ENCODE measurements around the gene MYBBP1A. TPM values are rescaled to one million over a fixed set of nuclear protein-coding genes. Genes with fewer than 3 reads are reported as not detected.

The MYBBP1A gene
- total RNA-seq, 1 donor from 2014 or later = 108 TPM

DNA sequence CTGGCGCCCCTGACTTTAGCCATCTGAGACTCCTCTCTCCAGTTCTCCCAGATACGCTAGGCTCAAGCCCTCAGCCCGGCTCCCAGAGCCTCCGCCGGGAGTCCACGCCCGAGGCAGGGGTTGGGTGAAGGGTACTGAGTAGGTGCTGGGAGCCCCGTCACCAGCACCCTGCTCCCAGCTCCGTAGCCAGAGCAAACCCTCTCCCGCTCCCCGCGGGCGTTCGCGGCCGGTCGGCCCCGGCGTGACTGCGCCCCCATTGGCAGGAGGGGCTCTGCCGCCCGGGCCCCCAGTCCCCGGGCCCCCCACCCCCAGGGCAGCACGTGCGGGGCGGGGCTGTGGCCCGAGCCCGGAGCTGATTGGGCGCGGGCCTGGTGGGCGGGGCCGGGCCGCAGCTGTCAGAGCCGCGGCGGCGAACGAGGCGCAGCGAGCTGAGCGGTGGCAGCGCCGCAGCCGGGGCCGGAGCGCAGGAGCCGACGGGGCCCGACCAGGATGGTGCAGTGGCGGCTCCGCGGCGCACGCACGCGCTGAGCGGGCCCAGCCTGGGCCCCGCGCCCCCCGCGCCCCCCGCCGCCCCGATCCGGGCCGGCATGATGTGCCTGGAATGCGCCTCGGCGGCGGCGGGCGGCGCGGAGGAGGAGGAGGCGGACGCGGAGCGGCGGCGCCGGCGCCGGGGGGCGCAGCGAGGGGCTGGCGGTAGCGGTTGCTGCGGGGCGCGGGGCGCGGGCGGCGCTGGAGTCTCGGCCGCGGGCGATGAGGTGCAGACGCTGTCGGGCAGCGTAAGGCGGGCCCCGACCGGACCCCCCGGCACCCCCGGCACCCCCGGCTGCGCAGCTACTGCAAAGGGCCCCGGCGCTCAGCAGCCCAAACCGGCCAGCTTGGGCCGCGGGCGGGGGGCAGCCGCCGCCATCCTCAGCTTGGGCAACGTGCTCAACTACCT is 56.5 kb downstream of the MYBBP1A start, which contains the start of gene SPNS2:
TSS of gene SPNS2 (plus strand) at position 421 of the 937 bp plus-strand sequence. CDS start at position 588, 167 bp downstream.
- POLR2A ChIA-PET = interaction anchor here (0.5 to 1.5 kb wide), 3 partner anchors 36 to 408 kb away, joined by 5 to 6 read pairs (median 5); partner anchors contain the start of genes CYB5D2 and ZZEF1
- ATAC-seq (ENCODE audit: low read depth) (peak; percentile 78), DNase-seq (peak; percentile 65)
- Mint-ChIP-seq H3K27ac (no peak within 1 kb of the TSS), H3K36me3 (ENCODE audit: low read depth) (no peaks in the 10 kb centered on the region), H3K4me1 (peaks cover 32% of the 10 kb centered on the region), H3K9me3 (no peaks in the 10 kb centered on the region), H3K27me3 (peaks cover 33% of the 10 kb centered on the region), H3K4me3 (peak within 1 kb of the TSS; percentile 78)
- CTCF ChIA-PET = no interaction called here
- intact Hi-C loops (cut with micrococcal nuclease) = loop anchor here (2.0 kb wide), 1 partner anchor 78 kb away; no protein-coding TSS in a partner anchor
- TF ChIP-seq, protein P1, sequence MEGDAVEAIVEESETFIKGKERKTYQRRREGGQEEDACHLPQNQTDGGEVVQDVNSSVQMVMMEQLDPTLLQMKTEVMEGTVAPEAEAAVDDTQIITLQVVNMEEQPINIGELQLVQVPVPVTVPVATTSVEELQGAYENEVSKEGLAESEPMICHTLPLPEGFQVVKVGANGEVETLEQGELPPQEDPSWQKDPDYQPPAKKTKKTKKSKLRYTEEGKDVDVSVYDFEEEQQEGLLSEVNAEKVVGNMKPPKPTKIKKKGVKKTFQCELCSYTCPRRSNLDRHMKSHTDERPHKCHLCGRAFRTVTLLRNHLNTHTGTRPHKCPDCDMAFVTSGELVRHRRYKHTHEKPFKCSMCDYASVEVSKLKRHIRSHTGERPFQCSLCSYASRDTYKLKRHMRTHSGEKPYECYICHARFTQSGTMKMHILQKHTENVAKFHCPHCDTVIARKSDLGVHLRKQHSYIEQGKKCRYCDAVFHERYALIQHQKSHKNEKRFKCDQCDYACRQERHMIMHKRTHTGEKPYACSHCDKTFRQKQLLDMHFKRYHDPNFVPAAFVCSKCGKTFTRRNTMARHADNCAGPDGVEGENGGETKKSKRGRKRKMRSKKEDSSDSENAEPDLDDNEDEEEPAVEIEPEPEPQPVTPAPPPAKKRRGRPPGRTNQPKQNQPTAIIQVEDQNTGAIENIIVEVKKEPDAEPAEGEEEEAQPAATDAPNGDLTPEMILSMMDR (IDR thresholded peaks at IDR 0.05) = no peak

DNA sequence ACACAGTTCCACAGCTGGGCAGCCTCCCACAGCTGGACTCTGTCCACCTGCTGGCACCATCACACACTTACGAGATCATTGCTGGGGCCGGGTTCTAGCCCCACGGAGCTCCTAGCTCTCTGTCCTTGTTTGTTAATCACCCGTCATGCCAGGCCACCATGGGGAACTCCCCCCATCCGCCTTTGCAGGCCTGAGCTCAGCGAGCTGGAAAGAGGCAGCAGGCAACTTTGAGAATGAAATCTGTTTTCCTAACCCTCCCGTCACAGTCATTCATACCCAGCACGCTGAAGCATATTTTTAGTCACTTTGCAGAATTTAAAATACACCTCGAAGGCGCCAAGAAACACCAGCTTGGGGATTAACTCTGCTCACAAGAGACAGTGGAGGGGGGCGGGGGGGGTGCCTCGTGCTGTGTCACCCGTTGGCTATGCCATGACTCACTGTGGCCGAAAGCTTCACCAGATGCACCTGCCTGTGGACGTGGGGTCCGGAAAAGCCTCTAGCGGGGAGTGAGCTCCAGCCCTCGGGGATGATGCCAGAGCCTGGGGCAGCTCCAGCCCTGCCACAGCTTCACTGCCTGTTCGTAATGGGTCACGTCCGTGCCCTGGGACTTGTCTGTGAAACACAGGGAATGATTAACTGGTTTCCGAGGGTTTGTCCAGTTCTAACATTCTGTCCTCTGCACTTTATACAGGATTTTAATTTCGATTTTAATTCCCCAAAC is 57.9 kb downstream of the MYBBP1A start:
- TF ChIP-seq, protein P1 (IDR thresholded peaks at IDR 0.05) = no peak
- H3K27ac Mint-ChIP-seq = peak overlapping the region; percentile 63
- H3K36me3 Mint-ChIP-seq (ENCODE audit: low read depth) = no peaks in the 10 kb centered on the region
- H3K27me3 Mint-ChIP-seq = peaks cover 26% of the 10 kb centered on the region
- no peaks in the 10 kb centered on the region for H3K9me3 Mint-ChIP-seq
- ChIA-PET CTCF (no interaction called here), POLR2A (interaction anchor here (0.6 kb wide), 1 partner anchor 392 kb away, joined by 8 read pairs; no protein-coding TSS in a partner anchor)
- peak; percentile 27 for DNase-seq
- intact Hi-C loops (cut with micrococcal nuclease) = no loop called here
- peak overlapping the region; percentile 70 for H3K4me3 Mint-ChIP-seq
- peaks cover 44% of the 10 kb centered on the region for H3K4me1 Mint-ChIP-seq
- ATAC-seq (ENCODE audit: low read depth) = peak; percentile 53

DNA sequence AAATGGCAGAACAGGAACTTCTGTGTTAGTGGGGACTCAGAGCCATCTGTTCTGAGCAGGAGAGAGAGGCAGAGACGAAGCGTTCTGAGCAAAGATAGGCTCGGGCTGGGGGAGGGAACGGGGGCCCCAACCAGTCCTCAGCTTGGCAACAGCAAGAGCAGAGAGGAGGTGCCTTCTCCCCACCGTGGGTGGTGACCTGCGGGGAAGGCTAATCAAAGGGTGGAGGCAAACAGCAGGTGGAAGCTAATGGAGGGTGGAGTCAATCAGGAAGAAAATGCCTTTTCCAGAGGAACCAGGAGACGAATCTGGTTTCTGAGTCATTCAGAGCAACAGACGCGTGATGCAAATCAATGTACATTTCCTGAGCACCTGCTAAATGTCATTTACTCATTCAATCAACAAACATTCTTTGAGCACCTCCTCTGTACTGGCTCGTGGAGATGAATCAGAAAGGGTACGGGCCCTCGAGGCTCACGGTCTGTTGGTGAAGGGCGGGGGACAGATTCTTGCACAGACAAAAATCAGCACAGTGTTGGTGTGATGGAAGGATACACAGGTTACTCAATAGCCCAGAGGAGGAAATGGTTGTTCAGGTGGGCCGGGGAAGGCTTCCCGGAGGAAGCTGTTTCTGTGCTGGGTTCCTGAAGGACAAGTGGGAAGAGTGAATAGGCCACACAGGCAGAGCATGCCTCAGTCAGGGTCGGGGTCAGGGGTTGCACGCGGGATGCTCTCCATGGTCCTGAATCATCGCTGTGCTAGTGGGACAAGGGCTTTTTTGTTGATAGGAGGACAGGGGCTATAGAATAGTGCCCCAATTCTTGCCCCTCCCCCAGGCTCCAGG is 62.2 kb downstream of the MYBBP1A start:
- Mint-ChIP-seq H3K9me3 (no peaks in the 10 kb centered on the region), H3K4me3 (no peak overlapping the region), H3K27me3 (peaks cover 4% of the 10 kb centered on the region), H3K4me1 (peaks cover 30% of the 10 kb centered on the region), H3K27ac (no peak overlapping the region), H3K36me3 (ENCODE audit: low read depth) (no peaks in the 10 kb centered on the region)
- ChIA-PET CTCF (no interaction called here), POLR2A (interaction anchor here (0.5 kb wide), 1 partner anchor 32 kb away, joined by 6 read pairs; no protein-coding TSS in a partner anchor)
- DNase-seq = no peak
- intact Hi-C loops (cut with micrococcal nuclease) = no loop called here
- TF ChIP-seq, protein P1 (IDR thresholded peaks at IDR 0.05) = no peak
- ATAC-seq (ENCODE audit: low read depth) = peak; percentile 9

DNA sequence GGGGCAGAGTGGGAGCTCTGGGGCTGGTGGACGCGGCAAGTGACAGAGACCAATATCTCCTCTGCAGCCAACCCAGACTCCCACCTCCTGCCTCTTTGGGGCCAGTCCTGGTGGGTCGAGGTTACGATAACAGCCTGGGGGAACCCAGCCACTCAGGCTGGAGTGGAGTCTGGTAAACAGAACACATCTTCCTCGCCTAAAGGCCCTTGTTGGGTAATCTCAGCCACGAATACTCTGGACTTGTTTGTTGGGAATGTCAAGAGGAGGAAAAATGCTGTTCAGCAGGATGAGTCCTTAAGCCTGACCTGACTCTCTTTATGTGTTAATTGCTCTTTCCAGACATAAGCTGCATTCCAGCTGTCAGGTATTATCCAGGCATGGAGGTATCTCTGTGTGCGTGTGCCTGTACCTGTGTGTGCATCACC is 64.5 kb downstream of the MYBBP1A start:
- H3K27ac Mint-ChIP-seq = no peak overlapping the region
- CTCF ChIA-PET = no interaction called here
- peaks cover 30% of the 10 kb centered on the region for H3K4me1 Mint-ChIP-seq

More for the DNA sequence above, 64.5 kb downstream of the MYBBP1A start:
- peaks cover 2% of the 10 kb centered on the region for H3K27me3 Mint-ChIP-seq
- intact Hi-C loops (cut with micrococcal nuclease) = no loop called here
- no peak for DNase-seq
- POLR2A ChIA-PET = no interaction called here
- H3K9me3 Mint-ChIP-seq = no peaks in the 10 kb centered on the region
- TF ChIP-seq, protein P1 (IDR thresholded peaks at IDR 0.05) = no peak
- no peak for ATAC-seq (ENCODE audit: low read depth)
- no peak overlapping the region for H3K4me3 Mint-ChIP-seq
- H3K36me3 Mint-ChIP-seq (ENCODE audit: low read depth) = no peaks in the 10 kb centered on the region
